ENCODE results near the gene SKI. TPM values are rescaled to one million over a fixed set of nuclear protein-coding genes. Genes with fewer than 3 reads are reported as not detected.

Gene SKI
- total RNA-seq, result 74.9 and 75.3 TPM in 2 replicates
- total RNA-seq (2013), result 8.4 TPM
- 14.9 and 25.3 TPM in 2 replicates for polyA plus RNA-seq
- polyA minus RNA-seq, result 38.5 and 60.2 TPM in 2 replicates

- Histone ChIP-seq H3K79me2 (ENCODE audit: control insufficient read depth, insufficient read depth, low read length) (peaks cover 44% of the 10 kb centered on the region), H4K20me1 (ENCODE audit: control insufficient read depth, insufficient read depth, low read length, poor library complexity, severe bottlenecking) (peaks cover 43% of the 10 kb centered on the region), H3K9me3 (ENCODE audit: control extremely low read depth in 1 of 3, control insufficient read depth in 2 of 3, insufficient read depth in 1 of 3, low read length in 2 of 3) (no peaks in the 10 kb centered on the region), H3K4me1 (ENCODE audit: control insufficient read depth in 2 of 2, insufficient read depth in 2 of 2, low read length in 2 of 2) (peaks cover 41 to 49% of the 10 kb centered on the region in 2 donors), H2AFZ (ENCODE audit: insufficient read depth, low read depth, low read length, poor library complexity, severe bottlenecking) (peak within 1 kb of the TSS; percentile 69), H3K9ac (ENCODE audit: low read length) (peak within 1 kb of the TSS; percentile 72), H3K27me3 (replicated peaks in 1 of 4; ENCODE audit: control extremely low read depth in 1 of 4, control insufficient read depth in 3 of 4, insufficient read depth in 4 of 4, low read length in 3 of 4) (no peaks in the 10 kb centered on the region), H3K4me2 (replicated peaks; ENCODE audit: low read depth, low read length, poor library complexity, severe bottlenecking) (peak within 1 kb of the TSS; percentile 89), H3K36me3 (replicated peaks in 1 of 2; ENCODE audit: control extremely low read depth in 1 of 2, control insufficient read depth in 1 of 2, extremely low read depth in 1 of 2, insufficient read depth in 2 of 2, low read length in 1 of 2) (peaks cover 0 to 3% of the 10 kb centered on the region in 2 experiments), H3K27ac (ENCODE audit: low read length in 2 of 2) (peak within 1 kb of the TSS; percentile 57 to 93), H3K4me3 (ENCODE audit: control extremely low read depth in 1 of 5, extremely low read depth in 1 of 5, insufficient read depth in 1 of 5, low read depth in 2 of 5, low read length in 4 of 5) (peak within 1 kb of the TSS; percentile 45 to 82 (median 68))
- CTCF ChIA-PET, result interaction anchor here (1.0 to 3.9 kb wide), 9 partner anchors 11 to 153 kb away, joined by 3 to 22 read pairs (median 5); partner anchors contain the start of gene FAAP20
- Mint-ChIP-seq H3K27me3 (no peaks in the 10 kb centered on the region), H3K4me1 (peaks cover 41% of the 10 kb centered on the region), H3K27ac (peak within 1 kb of the TSS; percentile 94), H3K9me3 (ENCODE audit: insufficient read depth) (no peaks in the 10 kb centered on the region), H3K4me3 (peak within 1 kb of the TSS; percentile 98)
- DNase-seq (no peak), ATAC-seq (ENCODE audit: low read depth) (no peak)
- TF ChIP-seq CTCF (IDR thresholded peaks at IDR 0.05) (no peak), EZH2 (IDR thresholded peaks at IDR 0.05; ENCODE audit: borderline replicate concordance, insufficient read depth, low read depth, low read length, poor library complexity, severe bottlenecking) (no peak)
- WGBS (ENCODE audit: insufficient coverage), result under 1% methylated on average over 99 of the region's 100 CpGs
- POLR2A ChIA-PET, result interaction anchor here (1.1 to 3.4 kb wide), 3 partner anchors 28 to 163 kb away, joined by 4 to 30 read pairs (median 9); partner anchors contain the start of genes MORN1 and RER1
- intact Hi-C loops (cut with micrococcal nuclease), result loop anchor here (5.0 kb wide), 1 partner anchor 1674 kb away; the partner anchor contains the start of gene C1orf174
These were observed at the start of gene SKI for GRCh38 chr1:2228157-2228594. Gene SKI, plus strand, starts transcription at chr1:2228319. Its CDS starts 448 bp downstream, at chr1:2228767.

GRCh38 chr1:2178875-2179274 lies 49.2 kb upstream of the SKI start:
- no peak overlapping the region for H3K4me2 ChIP-seq (replicated peaks; ENCODE audit: low read depth, low read length, poor library complexity, severe bottlenecking)
- no peak overlapping the region for H2AFZ ChIP-seq (ENCODE audit: insufficient read depth, low read depth, low read length, poor library complexity, severe bottlenecking)
- ChIA-PET CTCF (no interaction called here), POLR2A (no interaction called here)
- H3K36me3 ChIP-seq (replicated peaks in 1 of 2; ENCODE audit: control extremely low read depth in 1 of 2, control insufficient read depth in 1 of 2, extremely low read depth in 1 of 2, insufficient read depth in 2 of 2, low read length in 1 of 2), result peaks cover 0 to 4% of the 10 kb centered on the region in 2 experiments
- H4K20me1 ChIP-seq (ENCODE audit: control insufficient read depth, insufficient read depth, low read length, poor library complexity, severe bottlenecking), result no peaks in the 10 kb centered on the region
- no peak overlapping the region for H3K27ac ChIP-seq (ENCODE audit: low read length in 2 of 2)
- DNase-seq (no peak), ATAC-seq (ENCODE audit: low read depth) (no peak)
- no peak overlapping the region for H3K9ac ChIP-seq (ENCODE audit: low read length)
- Mint-ChIP-seq H3K27ac (no peak overlapping the region), H3K9me3 (ENCODE audit: insufficient read depth) (no peaks in the 10 kb centered on the region), H3K27me3 (no peaks in the 10 kb centered on the region), H3K4me3 (no peak overlapping the region), H3K4me1 (peaks cover 1% of the 10 kb centered on the region)
- 98% methylated on average over 15 of the region's 16 CpGs for WGBS (ENCODE audit: insufficient coverage)
- intact Hi-C loops (cut with micrococcal nuclease), result loop anchor here (10.0 kb wide), 1 partner anchor 756 kb away; no protein-coding TSS in a partner anchor
- H3K79me2 ChIP-seq (ENCODE audit: control insufficient read depth, insufficient read depth, low read length), result no peaks in the 10 kb centered on the region
- H3K9me3 ChIP-seq (ENCODE audit: control extremely low read depth in 1 of 3, control insufficient read depth in 2 of 3, insufficient read depth in 1 of 3, low read length in 2 of 3), result no peaks in the 10 kb centered on the region
- peaks cover 0 to 4% of the 10 kb centered on the region in 2 donors for H3K4me1 ChIP-seq (ENCODE audit: control insufficient read depth in 2 of 2, insufficient read depth in 2 of 2, low read length in 2 of 2)
- no peaks in the 10 kb centered on the region for H3K27me3 ChIP-seq (replicated peaks in 1 of 4; ENCODE audit: control extremely low read depth in 1 of 4, control insufficient read depth in 3 of 4, insufficient read depth in 4 of 4, low read length in 3 of 4)
- TF ChIP-seq CTCF (IDR thresholded peaks at IDR 0.05) (no peak), EZH2 (IDR thresholded peaks at IDR 0.05; ENCODE audit: borderline replicate concordance, insufficient read depth, low read depth, low read length, poor library complexity, severe bottlenecking) (no peak)
- H3K4me3 ChIP-seq (ENCODE audit: control extremely low read depth in 1 of 5, extremely low read depth in 1 of 5, insufficient read depth in 1 of 5, low read depth in 2 of 5, low read length in 4 of 5), result no peak overlapping the region

Measured in B cell (primary cell).